HG03103 (cell line): ENCODE results near the gene SBSN.

Source experiments
- ATAC-seq: cut with Tn5 transposase; IDR thresholded peaks from one replicate; pipeline ENCODE4 v1.9.1; 2021; ENCODE audit warnings: low read depth; ENCODE audit not compliant: unreplicated experiment

The SBSN gene

DNA sequence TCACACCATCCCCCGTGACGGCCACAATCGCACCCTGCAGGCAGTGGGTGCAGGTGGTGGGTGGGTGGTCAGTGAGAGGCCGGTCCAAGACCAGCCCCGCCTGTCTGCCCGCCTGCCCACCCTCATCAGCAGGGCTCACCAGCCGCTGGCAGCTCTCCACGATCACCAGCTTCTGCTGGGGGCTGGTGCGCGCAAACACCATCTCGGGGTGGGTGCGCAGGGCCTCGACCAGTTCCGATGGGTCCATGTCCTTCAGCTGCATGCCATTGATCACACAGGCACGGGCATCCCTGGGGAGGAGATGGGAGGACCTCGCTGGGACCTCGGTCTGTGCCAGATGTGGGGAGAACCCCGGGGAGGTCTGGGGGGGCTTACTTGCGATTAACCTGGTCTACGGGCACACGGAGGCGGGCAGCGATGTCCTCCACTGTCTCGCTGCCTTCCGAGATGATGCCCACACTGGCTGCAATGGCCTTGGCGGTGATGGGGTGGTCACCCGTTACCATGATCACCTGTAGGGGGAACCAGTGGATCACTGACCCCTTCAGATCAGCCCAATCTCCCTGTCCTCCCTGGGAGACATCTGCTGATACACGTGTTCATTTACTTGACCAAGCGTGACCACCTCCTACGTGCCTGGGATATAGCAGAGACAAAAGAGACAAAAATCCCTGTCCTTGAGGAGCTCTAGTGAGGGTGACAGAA, 27.3 kb upstream of the SBSN start:
- no peak for ATAC-seq

DNA sequence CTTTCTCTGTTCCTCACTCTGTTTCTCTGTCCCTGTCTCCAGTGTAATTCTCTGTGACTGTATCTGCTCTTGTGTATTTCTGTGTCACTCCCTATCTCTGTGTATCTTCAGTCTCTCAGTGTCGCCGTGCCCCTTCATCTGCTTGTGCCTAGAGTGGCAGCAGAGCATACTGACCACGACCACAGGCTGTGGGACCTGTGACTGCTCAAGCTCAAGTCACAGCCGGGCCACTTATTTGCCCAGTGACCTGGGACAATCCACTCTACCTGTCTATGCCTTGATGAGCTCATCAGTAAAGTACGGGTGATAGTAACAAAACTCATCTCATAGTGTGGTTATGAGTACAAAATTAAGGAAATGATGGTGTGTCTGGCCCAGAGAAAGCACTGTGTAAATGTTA, 26.0 kb upstream of the SBSN start:
- no peak for ATAC-seq

DNA sequence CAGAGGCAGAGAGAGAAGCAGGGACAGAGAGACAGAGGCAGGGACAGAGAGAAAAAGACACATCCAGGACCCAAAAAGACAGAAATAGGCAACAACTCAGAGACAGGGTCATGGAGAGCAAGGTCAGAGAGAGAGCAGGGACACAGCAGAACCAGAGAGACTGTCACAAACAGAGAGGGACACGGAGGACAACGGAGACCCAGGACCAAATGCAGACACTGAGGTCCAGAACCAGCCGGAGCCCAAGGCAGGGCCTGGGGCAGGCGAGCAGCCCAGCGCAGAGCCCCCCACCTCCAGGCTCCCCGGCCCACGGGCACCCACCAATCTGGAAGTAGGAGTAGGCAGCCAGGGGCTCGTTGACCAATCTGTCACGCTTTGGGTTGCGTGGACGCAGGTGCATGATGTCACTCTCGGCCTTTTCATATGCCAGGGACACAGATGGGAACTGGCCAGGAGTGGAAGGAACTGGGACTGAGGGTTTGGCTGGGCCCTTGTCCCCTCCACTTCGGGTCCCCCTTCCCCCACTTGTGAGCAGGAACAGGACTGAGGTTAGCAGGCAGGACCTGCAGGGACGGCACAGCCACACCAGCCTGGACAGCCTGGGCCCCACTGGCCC, 25.4 kb upstream of the SBSN start:
- ATAC-seq, result no peak

DNA sequence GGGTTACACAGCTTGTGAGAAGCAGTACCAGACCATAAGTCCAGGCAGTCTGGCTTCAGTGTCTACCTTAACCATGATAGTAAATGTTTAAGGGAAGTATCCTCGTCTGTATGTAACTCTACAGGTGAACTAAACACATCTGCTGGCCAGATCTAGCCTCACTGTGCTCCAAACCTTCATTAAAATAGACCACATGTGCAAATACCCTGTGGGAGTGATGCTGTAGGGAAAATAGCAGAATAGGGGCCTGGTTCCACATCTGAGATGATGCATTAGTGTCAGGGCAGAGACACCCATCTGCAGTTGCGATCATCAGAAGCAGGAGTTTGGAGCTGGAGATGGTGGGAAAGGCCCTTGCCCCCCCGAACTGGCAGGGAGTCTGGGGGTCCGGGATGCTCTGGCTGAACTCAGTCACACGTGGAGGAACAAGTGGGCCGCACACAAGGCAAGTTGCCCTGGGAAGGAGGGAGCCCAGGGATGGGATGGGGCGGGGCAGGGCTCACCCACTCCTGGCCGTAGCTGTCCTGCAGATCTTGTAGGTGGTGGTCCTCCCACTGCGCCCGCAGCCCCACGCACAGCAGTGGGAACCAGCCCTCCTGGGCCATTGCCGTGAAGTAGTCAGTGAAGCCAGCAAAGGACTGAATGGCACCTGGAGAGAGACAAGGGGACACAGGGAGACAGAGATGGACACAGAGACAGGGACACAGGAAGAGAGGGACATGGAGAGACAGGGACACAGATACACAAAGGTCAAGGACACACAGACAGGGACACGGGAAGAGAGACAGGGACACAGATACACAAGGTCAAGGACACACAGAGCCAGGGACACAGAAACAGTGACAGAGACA, 24.6 kb upstream of the SBSN start:
- no peak for ATAC-seq

DNA sequence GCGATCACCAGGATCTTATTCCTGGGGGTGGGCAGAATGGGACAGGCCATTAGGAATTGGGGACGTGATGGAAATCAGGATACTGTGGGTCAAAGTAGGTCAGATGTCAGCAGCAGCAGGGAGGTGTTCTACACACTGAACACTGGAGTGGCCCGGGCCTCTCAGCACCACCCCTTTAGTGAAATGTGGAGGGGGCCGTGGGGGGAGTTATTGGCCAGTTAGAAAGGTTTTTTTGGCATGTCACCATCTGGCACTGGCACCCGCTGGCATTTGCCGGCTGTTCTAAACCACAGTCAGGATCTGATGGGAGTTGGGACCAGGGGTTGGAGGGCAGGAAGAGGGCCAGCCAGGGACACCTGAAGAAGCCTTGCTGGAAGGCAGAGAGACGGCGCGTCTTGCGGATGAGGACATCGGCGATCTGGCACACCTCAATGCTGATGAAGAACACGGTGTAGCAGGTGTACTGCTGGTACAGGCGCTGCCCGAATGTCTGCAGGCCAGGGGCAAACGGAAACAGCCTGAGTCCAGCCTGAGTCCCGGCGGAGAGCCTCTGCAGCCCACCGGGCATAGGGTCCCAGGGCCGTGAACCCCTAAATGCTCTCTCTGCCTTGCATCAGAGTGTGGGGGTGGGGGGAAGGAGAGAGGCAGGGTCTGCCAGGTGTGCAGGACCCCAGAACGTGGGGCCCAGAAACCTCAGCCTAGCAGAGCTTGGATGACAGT, 23.1 kb upstream of the SBSN start:
- no peak for ATAC-seq

DNA sequence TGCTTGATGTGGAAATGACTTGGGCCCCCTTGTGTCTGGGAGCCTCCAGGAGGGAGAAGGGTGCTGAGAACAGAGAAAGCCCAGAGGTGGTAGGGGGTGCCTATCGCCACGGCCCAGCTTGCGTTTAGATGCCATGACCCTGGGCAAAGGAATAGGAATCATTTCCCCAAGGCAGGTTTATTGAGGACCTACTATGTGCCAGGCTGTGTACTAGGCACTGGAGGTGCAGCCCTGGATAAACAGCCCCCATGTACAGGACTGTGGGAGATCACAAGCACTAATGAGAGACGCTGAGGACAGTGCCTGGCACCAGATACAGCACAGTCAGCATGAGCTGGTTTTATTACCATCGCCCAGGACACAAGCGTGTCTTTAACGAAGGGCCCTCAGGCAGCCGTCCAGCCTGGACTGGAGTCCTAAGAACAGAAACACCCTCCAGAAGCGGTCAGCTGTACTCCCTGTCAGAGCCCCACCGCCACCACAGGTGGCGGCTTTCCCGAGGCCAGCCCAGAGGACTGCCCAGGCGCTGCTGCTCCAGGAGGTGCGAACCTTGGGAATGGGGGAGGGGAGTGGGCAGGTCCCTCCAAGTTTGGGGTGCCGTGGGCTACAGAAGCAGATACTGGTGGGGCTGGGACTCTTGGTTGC, 21.9 kb upstream of the SBSN start:
- no peak for ATAC-seq

DNA sequence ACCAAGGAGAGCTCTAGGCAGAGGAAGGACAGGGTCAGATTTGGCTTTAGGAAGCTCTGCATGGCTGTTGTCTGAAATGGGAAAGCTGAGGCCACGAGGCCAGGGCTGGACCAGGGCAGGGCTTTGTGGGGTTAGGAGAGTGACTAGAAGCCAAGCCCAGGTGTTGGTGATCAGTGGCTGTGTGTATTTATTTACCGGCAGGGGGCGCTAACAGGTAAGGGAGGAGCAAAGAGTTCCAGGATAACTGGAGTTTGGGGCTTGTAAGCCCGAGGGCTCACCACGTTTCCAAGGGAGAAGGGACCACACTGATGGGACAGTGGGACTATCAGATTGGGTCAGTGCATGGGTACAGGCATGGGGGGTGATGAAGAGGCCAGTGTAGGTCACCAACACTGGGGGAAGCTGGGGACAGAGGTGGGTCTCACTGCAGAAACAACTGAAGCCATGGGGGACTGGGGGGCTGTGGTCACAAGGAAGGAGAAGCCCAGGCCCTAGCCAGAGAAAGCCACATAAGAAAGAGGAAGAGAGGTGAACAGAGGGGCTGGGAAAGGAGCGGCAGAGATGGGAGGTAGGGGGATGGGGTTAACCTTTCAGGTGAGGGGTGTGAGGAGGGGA, 21.2 kb upstream of the SBSN start:
- ATAC-seq, result no peak

DNA sequence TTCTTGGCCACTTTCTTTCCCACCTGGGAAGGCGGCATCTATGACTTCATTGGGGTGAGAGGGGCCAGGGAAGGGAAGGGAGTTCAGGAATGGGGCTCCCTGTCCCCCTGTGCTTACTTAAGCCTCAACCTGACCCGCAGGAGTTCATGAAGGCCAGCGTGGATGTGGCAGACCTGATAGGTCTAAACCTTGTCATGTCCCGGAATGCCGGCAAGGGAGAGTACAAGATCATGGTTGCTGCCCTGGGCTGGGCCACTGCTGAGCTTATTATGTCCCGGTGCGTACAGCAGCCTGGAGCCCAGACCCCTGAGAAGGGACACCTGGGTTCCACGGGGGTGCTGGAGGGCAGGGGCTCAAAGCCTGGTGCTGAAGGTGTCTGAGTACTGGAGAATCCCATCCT, 18.4 kb upstream of the SBSN start:
- ATAC-seq, result no peak

DNA sequence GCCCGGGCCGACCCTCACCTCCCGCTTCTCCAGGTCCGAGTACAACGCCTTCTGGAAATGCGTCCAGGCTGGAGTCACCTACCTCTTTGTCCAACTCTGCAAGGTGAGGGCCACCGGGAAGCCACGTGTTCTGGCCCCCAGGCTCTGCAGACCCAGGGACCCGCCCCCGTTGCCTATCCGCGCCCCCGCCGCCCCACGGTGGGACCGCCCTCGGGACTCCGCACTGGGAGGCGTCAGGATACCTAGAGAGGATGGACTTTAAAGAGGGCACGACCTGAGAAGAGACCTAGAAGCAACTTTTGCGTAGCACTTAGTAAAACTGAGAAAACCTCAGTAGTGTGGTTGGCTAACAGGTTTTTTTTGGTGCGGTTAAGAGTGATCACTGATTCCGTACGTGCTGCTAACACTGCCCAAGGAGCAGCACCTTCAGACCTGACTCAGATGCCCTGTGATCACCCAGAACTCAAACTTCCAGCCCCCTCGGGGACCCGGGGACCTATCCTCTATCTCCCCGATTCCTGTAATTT, 17.8 kb upstream of the SBSN start:
- ATAC-seq, result peak; percentile 42

DNA sequence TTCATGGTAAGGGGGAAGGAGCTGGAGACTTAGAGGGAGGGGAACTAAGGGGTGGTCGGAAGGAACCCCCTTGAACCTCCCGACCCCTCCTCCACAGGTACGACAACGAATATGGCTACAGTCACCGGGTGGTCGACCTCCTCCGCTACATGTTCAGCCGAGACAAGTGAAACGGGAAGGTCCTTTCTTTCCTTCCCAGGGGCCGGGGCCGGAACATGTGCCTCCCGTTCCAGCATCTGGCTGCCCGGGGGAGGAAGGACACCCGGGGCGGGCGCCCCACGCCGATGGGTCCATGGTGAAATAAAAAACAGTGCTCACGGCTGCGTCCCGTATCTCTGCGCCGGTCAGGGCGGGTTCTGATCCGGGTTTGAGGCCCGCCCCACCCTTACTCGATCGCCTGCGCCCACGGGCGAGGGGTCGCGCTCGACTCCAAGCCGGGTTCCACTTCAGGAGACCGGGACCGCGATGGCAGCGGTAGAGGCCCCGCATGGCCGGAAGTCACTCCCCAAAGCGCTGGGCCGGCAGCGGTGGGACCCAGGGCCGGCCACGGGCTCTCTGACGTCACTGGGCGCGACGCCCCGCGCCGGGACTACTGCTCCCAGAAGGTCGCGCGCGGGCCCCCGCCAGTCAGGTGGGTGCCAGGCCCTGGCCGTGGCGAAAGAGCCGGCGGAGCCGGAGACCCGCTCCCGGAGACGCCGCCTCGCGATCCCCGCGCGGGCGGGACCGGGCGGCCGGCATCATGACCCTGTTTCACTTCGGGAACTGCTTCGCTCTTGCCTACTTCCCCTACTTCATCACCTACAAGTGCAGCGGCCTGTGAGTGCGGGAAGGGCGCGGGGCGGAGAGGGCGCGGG, 17.1 kb upstream of the SBSN start, which contains the start of gene TMEM147:
TMEM147 (plus strand) TSS at position 626 of the 854 bp plus-strand sequence; CDS start at position 740, 114 bp downstream.
- ATAC-seq, result peak; percentile 73

DNA sequence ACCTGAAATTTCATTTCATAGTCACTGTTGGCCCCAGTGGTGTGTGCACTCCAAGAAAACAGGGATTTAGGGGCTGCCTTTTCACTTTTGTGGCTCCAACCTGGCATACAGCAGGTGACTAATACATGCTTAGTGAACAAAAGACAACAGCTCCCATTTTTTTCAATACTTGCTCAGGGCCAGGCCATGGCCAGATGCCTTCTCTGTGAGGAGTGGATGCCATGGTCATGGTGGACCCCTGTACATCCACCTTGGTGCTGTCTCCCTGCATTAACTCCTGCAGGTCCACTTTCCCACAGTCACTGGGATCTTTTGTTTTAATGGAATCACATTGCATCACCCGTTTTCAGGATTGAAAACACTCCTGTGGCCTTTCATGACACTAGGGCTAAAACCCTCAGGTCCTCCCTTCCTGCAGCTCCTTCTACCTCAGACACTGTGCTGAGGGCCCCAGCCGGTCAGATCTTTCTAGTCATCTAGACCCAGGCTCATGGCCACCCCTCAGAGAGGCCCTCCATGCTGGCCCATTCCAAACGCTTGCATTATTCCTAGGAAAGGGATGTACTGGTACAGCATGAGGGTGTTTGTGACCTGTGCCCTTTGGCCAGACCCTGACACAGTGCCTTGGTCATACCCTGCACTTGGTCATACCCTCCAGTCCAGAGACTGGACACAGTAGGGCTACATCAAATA, 16.1 kb upstream of the SBSN start:
- no peak for ATAC-seq

DNA sequence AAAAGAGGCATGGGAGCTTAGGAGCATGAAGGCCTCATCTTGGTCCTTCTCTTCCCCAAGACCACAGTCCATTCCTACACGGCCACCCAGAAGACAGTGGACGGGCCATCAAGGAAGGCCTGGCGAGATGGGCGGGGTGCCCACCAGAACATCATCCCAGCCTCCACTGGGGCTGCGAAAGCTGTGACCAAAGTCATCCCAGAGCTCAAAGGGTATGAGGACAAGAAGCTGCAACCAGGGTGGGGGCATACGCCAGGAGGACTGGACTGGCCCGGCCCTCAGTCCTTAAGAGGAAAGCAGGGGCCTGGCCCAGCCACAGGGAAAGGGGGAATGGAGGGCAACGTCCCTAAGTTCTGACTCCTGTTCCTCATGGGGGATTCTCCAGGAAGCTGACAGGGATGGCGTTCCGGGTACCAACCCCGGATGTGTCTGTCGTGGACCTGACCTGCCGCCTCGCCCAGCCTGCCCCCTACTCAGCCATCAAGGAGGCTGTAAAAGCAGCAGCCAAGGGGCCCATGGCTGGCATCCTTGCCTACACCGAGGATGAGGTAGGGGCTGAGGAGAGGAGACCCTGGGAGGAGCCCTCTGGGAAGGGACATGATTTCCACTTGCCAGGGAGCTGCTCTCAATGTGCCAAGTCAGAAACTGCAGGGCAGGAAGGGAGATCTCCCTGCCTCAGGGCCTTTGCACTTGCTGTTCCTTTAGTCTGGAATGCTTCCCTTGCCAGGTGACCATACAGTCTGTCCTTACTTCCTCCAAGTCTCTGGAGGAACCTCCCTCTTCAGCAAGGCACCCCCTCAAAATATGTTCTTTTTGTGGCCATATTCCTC, 15.4 kb upstream of the SBSN start:
- ATAC-seq, result no peak

DNA sequence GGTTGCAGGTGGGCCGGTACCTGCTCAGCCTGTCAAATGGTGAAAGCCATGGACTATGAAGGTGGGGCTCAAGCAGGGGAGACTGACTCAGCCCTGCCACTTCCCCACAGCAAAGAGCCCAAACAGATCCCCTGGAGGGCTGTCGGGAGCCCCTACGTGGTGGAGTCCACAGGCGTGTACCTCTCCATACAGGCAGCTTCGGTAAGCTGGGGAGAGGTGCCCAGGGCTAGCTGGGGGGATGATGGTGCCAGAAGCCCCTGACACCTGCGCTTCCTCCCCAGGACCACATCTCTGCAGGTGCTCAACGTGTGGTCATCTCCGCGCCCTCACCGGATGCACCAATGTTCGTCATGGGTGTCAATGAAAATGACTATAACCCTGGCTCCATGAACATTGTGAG, 14.1 kb upstream of the SBSN start:
- ATAC-seq, result no peak

DNA sequence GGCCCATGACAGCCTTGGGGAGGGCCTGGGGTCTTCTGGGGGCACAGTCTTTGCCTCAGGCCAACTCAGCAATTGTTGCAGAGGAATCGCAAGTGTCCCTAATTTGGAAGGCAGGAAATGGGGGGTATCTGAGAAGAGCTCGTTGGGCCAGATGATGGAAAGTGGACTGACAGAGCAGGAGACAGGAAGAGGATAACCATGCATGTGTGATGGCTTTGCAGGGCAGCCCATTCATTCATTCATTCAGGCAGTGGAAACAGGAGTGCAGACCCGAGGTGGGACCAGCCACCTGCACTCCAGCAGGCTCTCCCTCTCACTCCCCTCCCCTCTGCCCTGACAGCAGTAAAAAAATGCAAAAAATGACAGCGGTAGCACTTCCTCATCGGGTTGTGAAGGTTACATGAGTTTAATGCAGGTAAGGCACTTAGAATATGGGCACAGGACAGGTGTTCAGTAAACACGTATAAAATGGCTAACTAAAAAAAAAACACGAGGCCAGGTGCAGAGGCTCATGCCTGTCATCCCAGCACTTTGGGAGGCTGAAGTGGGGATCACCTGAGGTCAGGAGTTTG, 12.3 kb upstream of the SBSN start:
- no peak for ATAC-seq

DNA sequence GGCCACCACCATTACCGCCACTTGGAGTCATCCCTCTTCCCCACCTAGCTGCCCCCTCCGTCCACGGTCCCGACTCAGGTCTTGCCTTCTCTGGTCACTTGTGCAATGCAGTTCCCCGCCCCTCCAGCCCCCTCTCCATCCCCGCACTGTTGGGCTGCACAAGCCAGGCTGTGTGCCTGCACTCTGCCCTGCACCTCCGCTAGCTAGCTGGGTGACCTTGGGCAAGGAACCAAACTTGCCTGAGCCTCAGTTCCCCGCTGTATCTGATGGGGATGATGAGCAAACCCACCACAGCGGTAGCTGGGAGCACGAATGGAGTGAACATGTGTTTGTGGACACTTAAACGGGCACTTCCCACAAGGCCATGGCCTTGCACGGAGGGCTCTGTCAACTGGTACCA, 11.7 kb upstream of the SBSN start:
- no peak for ATAC-seq

DNA sequence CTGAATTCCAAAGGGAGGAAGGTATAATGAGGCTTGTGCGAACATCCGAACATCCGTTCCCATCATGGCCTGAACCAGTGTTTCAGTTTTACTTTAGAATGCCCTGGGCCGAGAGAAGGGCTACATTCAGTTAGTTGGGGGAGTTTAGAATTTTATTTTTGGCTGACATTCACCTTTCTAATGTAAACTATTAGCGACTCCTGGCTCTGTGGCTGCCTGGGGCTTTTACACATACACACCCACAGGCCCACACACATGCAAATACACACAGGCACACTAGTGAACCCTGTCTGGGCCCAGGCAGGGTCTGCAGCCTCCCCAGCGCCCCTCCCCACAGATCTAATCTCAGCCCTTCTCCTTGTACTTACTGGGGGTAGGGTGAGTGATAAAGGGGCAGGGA, 11.2 kb upstream of the SBSN start:
- ATAC-seq, result no peak
